IMR-90 (cell line): ENCODE measurements around the gene BEND3. TPM values are rescaled to one million over a fixed set of nuclear protein-coding genes. Genes with fewer than 3 reads are reported as not detected.

Experiments
- ATAC-seq: fragments of 200-7000 bp; cut with Tn5 transposase; 2 replicates; pipeline ENCODE4 v1.9.1; 2020; ENCODE audit warnings: low read depth, mild to moderate bottlenecking, moderate library complexity
- BruUV-seq: library from RNA; stranded (reverse); fragments of 400-500 nt; replicated peaks from 2 replicates; lab custom pipeline; 2021; lab: Mats Ljungman, UMichigan
- CTCF ChIA-PET: fragments of 300-600 bp; formaldehyde crosslinking; extraction: SDS; loops from one replicate; lab custom pipeline; 2021; ENCODE audit warnings: antibody characterized with exemption; lab: Yijun Ruan, JAX
- POLR2A ChIA-PET: fragments of 300-600 bp; sonication (Branson Sonifier 250); formaldehyde crosslinking; loops from one replicate; lab custom pipeline; 2022; ENCODE audit warnings: antibody characterized with exemption; ENCODE audit not compliant: unreplicated experiment; lab: Charles Lee
- DNase-seq: peaks from one replicate; pipeline ENCODE4 v3.0.0; 2013
- H2AFZ ChIP-seq: replicated peaks from 2 replicates; pipeline ENCODE3; 2013; ENCODE audit warnings: low read length, mild to moderate bottlenecking; ENCODE audit not compliant: poor library complexity
- H2AK5ac ChIP-seq: 2 replicates; pipeline ENCODE4 v1.6.1; 2013; ENCODE audit warnings: low read depth, low read length, inconsistent platforms
- H2AK9ac ChIP-seq: replicated peaks from 2 replicates; pipeline ENCODE3; 2013; ENCODE audit warnings: mild to moderate bottlenecking, low read depth, low read length, moderate library complexity; ENCODE audit not compliant: poor library complexity
- H2BK120ac ChIP-seq: 2 replicates; pipeline ENCODE4 v1.6.1; 2013; ENCODE audit warnings: low read depth, low read length, inconsistent platforms
- H2BK15ac ChIP-seq: 3 replicates; pipeline ENCODE4 v1.6.1; 2013; ENCODE audit warnings: low read depth, low read length, inconsistent platforms
- H2BK20ac ChIP-seq: 2 replicates; pipeline ENCODE4 v1.6.1; 2013; ENCODE audit warnings: low read depth, mild to moderate bottlenecking, inconsistent platforms, low read length, moderate library complexity
- H2BK5ac ChIP-seq: 2 replicates; pipeline ENCODE4 v1.6.1; 2013; ENCODE audit warnings: mild to moderate bottlenecking, low read depth, low read length, inconsistent platforms; ENCODE audit not compliant: poor library complexity, severe bottlenecking
- H3K14ac ChIP-seq: replicated peaks from 2 replicates; pipeline ENCODE4 v1.6.1; 2013; ENCODE audit warnings: low read depth, low read length, inconsistent platforms
- H3K18ac ChIP-seq: 2 replicates; pipeline ENCODE4 v1.6.1; 2013; ENCODE audit warnings: low read depth, low read length, control low read depth
- H3K23ac ChIP-seq: 2 replicates; pipeline ENCODE4 v1.6.1; 2013; ENCODE audit warnings: low read depth, low read length, inconsistent platforms
- H3K27ac ChIP-seq: 2 replicates; pipeline ENCODE4 v1.5.1; 2013; ENCODE audit warnings: mild to moderate bottlenecking, control low read depth, low read length; ENCODE audit not compliant: insufficient read depth
- H3K27me3 ChIP-seq: 2 replicates; pipeline ENCODE4 v1.6.1; 2013; ENCODE audit warnings: low read length; ENCODE audit not compliant: control insufficient read depth, insufficient read depth
- H3K36me3 ChIP-seq: 2 replicates; pipeline ENCODE4 v1.6.1; 2013; ENCODE audit warnings: low read length, mixed read lengths; ENCODE audit not compliant: control insufficient read depth, insufficient read depth
- H3K4ac ChIP-seq: 2 replicates; pipeline ENCODE4 v1.6.1; 2013; ENCODE audit warnings: low read depth, low read length, inconsistent platforms
- H3K4me1 ChIP-seq: 2 replicates; pipeline ENCODE4 v1.6.1; 2013; ENCODE audit warnings: low read length, mixed read lengths; ENCODE audit not compliant: control insufficient read depth, insufficient read depth
- H3K4me2 ChIP-seq: 2 replicates; pipeline ENCODE4 v1.6.1; 2013; ENCODE audit warnings: low read depth, mild to moderate bottlenecking, control low read depth, low read length, moderate library complexity
- H3K4me3 ChIP-seq: 2 replicates; pipeline ENCODE4 v1.5.1; 2013; ENCODE audit warnings: low read depth, mild to moderate bottlenecking, control low read depth, low read length, moderate library complexity; ENCODE audit not compliant: insufficient read depth
- H3K56ac ChIP-seq: 2 replicates; pipeline ENCODE4 v1.6.1; 2013; ENCODE audit warnings: low read length, inconsistent platforms; ENCODE audit not compliant: insufficient read depth; ENCODE audit errors: extremely low read depth
- H3K79me1 ChIP-seq, 2 experiments: 2 replicates each; pipeline ENCODE4 v1.6.1; 2013; ENCODE audit warnings: low read length in 2 of 2, inconsistent platforms in 1 of 2, low read depth in 1 of 2
- H3K9ac ChIP-seq: 2 replicates; pipeline ENCODE4 v1.6.1; 2013; ENCODE audit warnings: low read depth, low read length, control low read depth
- H3K9me1 ChIP-seq: 2 replicates; pipeline ENCODE4 v1.6.1; 2013; ENCODE audit warnings: low read length, inconsistent platforms; ENCODE audit not compliant: insufficient read depth
- H3K9me3 ChIP-seq: 2 replicates; pipeline ENCODE4 v1.6.1; 2013; ENCODE audit warnings: low read length; ENCODE audit not compliant: control insufficient read depth, insufficient read depth
- H4K20me1 ChIP-seq: 2 replicates; pipeline ENCODE4 v1.6.1; 2013; ENCODE audit warnings: low read length, inconsistent platforms; ENCODE audit not compliant: insufficient read depth
- H4K5ac ChIP-seq: 2 replicates; pipeline ENCODE4 v1.6.1; 2013; ENCODE audit warnings: mild to moderate bottlenecking, low read depth, low read length, control low read depth
- H4K8ac ChIP-seq, 2 experiments: 2 replicates each; pipeline ENCODE4 v1.6.1; 2013; ENCODE audit warnings: low read depth in 2 of 2, low read length in 2 of 2, control low read depth in 1 of 2, inconsistent platforms in 1 of 2
- H4K91ac ChIP-seq: 2 replicates; pipeline ENCODE4 v1.6.1; 2013; ENCODE audit warnings: low read depth, low read length, inconsistent platforms; ENCODE audit not compliant: insufficient read depth
- BHLHE40 ChIP-seq: fragments of 150-350 bp; IDR thresholded peaks from 2 replicates; pipeline ENCODE4 v1.6.1; 2016; ENCODE audit warnings: mild to moderate bottlenecking, low read depth, low read length
- CHD1 ChIP-seq: IDR thresholded peaks from 2 replicates; pipeline ENCODE4 v1.6.1; 2012; ENCODE audit warnings: low read depth, low read length, improper control_type of control experiment
- CTCF ChIP-seq: conservative IDR thresholded peaks from 2 replicates; pipeline ENCODE4 v1.5.1; 2012; ENCODE audit warnings: mild to moderate bottlenecking, low read depth, low read length, improper control_type of control experiment
- MAFK ChIP-seq: IDR thresholded peaks from 2 replicates; pipeline ENCODE4 v1.6.1; 2012; ENCODE audit warnings: low read depth, low read length, improper control_type of control experiment
- MAZ ChIP-seq: IDR thresholded peaks from 2 replicates; pipeline ENCODE4 v1.6.1; 2012; ENCODE audit warnings: low read depth, mild to moderate bottlenecking, low read length, improper control_type of control experiment, moderate library complexity, borderline replicate concordance
- MXI1 ChIP-seq: IDR thresholded peaks from 2 replicates; pipeline ENCODE4 v1.6.1; 2012; ENCODE audit warnings: low read depth, mild to moderate bottlenecking, low read length, moderate library complexity, borderline replicate concordance
- NFE2L2 ChIP-seq: fragments of 150-350 bp; IDR thresholded peaks from 2 replicates; pipeline ENCODE4 v1.6.1; 2016; ENCODE audit warnings: low read depth, mild to moderate bottlenecking, low read length
- POLR2A ChIP-seq: IDR thresholded peaks from 2 replicates; pipeline ENCODE4 v1.6.1; 2012; ENCODE audit warnings: mild to moderate bottlenecking, low read depth, low read length
- RCOR1 ChIP-seq: IDR thresholded peaks from 2 replicates; pipeline ENCODE4 v1.6.1; 2012; ENCODE audit warnings: mild to moderate bottlenecking, low read length, improper control_type of control experiment; ENCODE audit not compliant: insufficient replicate concordance
- USF2 ChIP-seq: fragments of 150-350 bp; IDR thresholded peaks from 2 replicates; pipeline ENCODE4 v1.6.1; 2017; ENCODE audit warnings: mild to moderate bottlenecking, antibody characterized with exemption, low read length, low read depth
- WGBS, 2 experiments: methylation state at CpG; one replicate each; pipeline versions ENCODE4 v1.1.5 to v1.1.7; 2013; ENCODE audit warnings: missing lambda C conversion rate in 2 of 2; ENCODE audit not compliant: insufficient read length in 1 of 2; ENCODE audit errors: extremely low coverage in 2 of 2; 5-methylcytosine and 5-hydroxymethylcytosine counted together
- dilution Hi-C: fragments of 300-500 bp; cut with HindIII; formaldehyde crosslinking; loops from one replicate; pipeline ENCODE4 v1.14.3; 2018; ENCODE audit warnings: low sequenced_read_pairs; ENCODE audit not compliant: unreplicated experiment
- in situ Hi-C: fragments of 300-500 bp; cut with MboI; formaldehyde crosslinking; loops from 3 replicates; pipeline ENCODE4 v1.14.3; 2019; ENCODE audit warnings: low sequenced_read_pairs, inconsistent platforms, mixed read lengths
- intact Hi-C: fragments of 100-400 bp; cut with micrococcal nuclease; formaldehyde crosslinking; loops from 2 replicates; pipeline ENCODE4 v1.10.0; 2022
- polyA plus RNA-seq, 3 experiments: library from polyadenylated mRNA; depleted of rRNA; stranded (reverse); fragments of >200 nt; gene quantifications; 2 replicates each; pipeline ENCODE4 v1.2.3, GENCODE V29; 2012; ENCODE audit warnings: low replicate concordance in 1 of 3
- total RNA-seq: library from RNA; depleted of rRNA; stranded (reverse); fragments of >200 nt; gene quantifications from 2 replicates; pipeline ENCODE4 v1.2.3, GENCODE V29; 2012

The BEND3 gene
- total and polyA plus RNA-seq, 2 of the 4 experiments (the other 2 are of a cell fraction), result 1.2 to 1.8 TPM

- H3K79me1 ChIP-seq, result no peaks in the 10 kb centered on the region
- DNase-seq (no peak), ATAC-seq (no peak)
- H3K56ac ChIP-seq, result no peak overlapping the region
- no peak overlapping the region for H3K4ac ChIP-seq
- no peak overlapping the region for H3K9ac ChIP-seq
- H3K23ac ChIP-seq, result no peak overlapping the region
- TF ChIP-seq CHD1 (no peak), BHLHE40 (no peak), USF2 (no peak), MAZ (no peak), NFE2L2 (no peak), MAFK (no peak), POLR2A (no peak), MXI1 (no peak), RCOR1 (no peak), CTCF (no peak)
- H3K4me1 ChIP-seq, result no peaks in the 10 kb centered on the region
- in situ Hi-C loops (no loop called here), intact Hi-C loops (no loop called here), dilution Hi-C loops (no loop called here)
- peaks cover 6% of the 10 kb centered on the region for H3K36me3 ChIP-seq
- no peak overlapping the region for H2BK5ac ChIP-seq
- no peak overlapping the region for H2BK15ac ChIP-seq
- H3K27me3 ChIP-seq, result no peaks in the 10 kb centered on the region
- no peak overlapping the region for H4K5ac ChIP-seq
- no peak overlapping the region for H2AK5ac ChIP-seq
- POLR2A ChIA-PET, result no interaction called here
- no peak overlapping the region for H3K14ac ChIP-seq
- H4K8ac ChIP-seq, result no peak overlapping the region
- H3K4me3 ChIP-seq, result no peak overlapping the region
- H2BK120ac ChIP-seq, result no peak overlapping the region
- H3K4me2 ChIP-seq, result no peak overlapping the region
- no peak overlapping the region for H2AFZ ChIP-seq
- no peak overlapping the region for H3K18ac ChIP-seq
- H3K9me3 ChIP-seq, result no peaks in the 10 kb centered on the region
- CTCF ChIA-PET, result interaction anchor here (1.5 kb wide), 1 partner anchor 10 kb away, joined by 3 read pairs; no protein-coding TSS in a partner anchor
- no peak overlapping the region for H2BK20ac ChIP-seq
- no peak overlapping the region for H4K91ac ChIP-seq
- H3K27ac ChIP-seq, result no peak overlapping the region
- no TSS peak for BruUV-seq
- H3K9me1 ChIP-seq, result no peaks in the 10 kb centered on the region
- WGBS, 2 experiments, result 100% methylated on average over 2 of the region's 12 CpGs; no CpG with 5 or more reads in 1 of the 2 experiments
- H2AK9ac ChIP-seq, result no peak overlapping the region
- no peaks in the 10 kb centered on the region for H4K20me1 ChIP-seq
These were observed 44.6 kb downstream of the BEND3 start for GRCh38 chr6:107070686-107071085.
